Osteoblast (primary cell): ENCODE results near the gene VEZF1. TPM values are rescaled to one million over a fixed set of nuclear protein-coding genes. Genes with fewer than 3 reads are reported as not detected.

Experiments used
- DNase-seq: peaks from one replicate; pipeline ENCODE4 v3.0.0; 2011; ENCODE audit warnings: low spot score, mixed read lengths; ENCODE audit not compliant: insufficient read length; ENCODE audit errors: missing footprints
- H2AFZ ChIP-seq: 2 replicates; pipeline ENCODE4 v1.6.0; 2011; ENCODE audit warnings: mild to moderate bottlenecking, low read length
- H3K27ac ChIP-seq: 2 replicates; pipeline ENCODE4 v1.5.1; 2011; ENCODE audit warnings: mild to moderate bottlenecking, low read depth, low read length, moderate library complexity
- H3K27me3 ChIP-seq: 2 replicates; pipeline ENCODE4 v1.6.0; 2012; ENCODE audit warnings: mild to moderate bottlenecking, control low read depth, inconsistent platforms, low read length, moderate library complexity; ENCODE audit not compliant: insufficient read depth
- H3K36me3 ChIP-seq: 2 replicates; pipeline ENCODE4 v1.5.1; 2011; ENCODE audit warnings: mild to moderate bottlenecking, low read length, control low read depth, moderate library complexity; ENCODE audit not compliant: insufficient read depth
- H3K4me1 ChIP-seq: 2 replicates; pipeline ENCODE4 v1.5.1; 2011; ENCODE audit warnings: mild to moderate bottlenecking, low read length, control low read depth, moderate library complexity; ENCODE audit not compliant: insufficient read depth
- H3K4me2 ChIP-seq: 2 replicates; pipeline ENCODE4 v1.6.0; 2011; ENCODE audit warnings: mild to moderate bottlenecking, low read length; ENCODE audit not compliant: insufficient read depth
- H3K4me3 ChIP-seq: fragments of 200-600 bp; sonication (generic); 3 replicates; pipeline ENCODE4 v1.5.1; 2012; ENCODE audit warnings: mild to moderate bottlenecking, low read length, inconsistent platforms; ENCODE audit not compliant: insufficient read depth
- H3K79me2 ChIP-seq: 2 replicates; pipeline ENCODE4 v1.6.0; 2012; ENCODE audit warnings: mild to moderate bottlenecking, low read length, control low read depth, inconsistent platforms; ENCODE audit not compliant: insufficient read depth
- H3K9me3 ChIP-seq: 2 replicates; pipeline ENCODE4 v1.5.1; 2011; ENCODE audit warnings: low read depth, low read length, control low read depth
- H4K20me1 ChIP-seq: 2 replicates; pipeline ENCODE4 v1.6.0; 2012; ENCODE audit warnings: mild to moderate bottlenecking, low read length, control low read depth; ENCODE audit not compliant: insufficient read depth
- CTCF ChIP-seq: IDR thresholded peaks from 2 replicates; pipeline ENCODE4 v1.5.1; 2011; ENCODE audit warnings: mild to moderate bottlenecking, low read depth, low read length, moderate library complexity; ENCODE audit errors: extremely low read depth
- total RNA-seq: library from RNA; depleted of rRNA; stranded (reverse); fragments of >200 nt; gene quantifications from 2 replicates; pipeline ENCODE4 v1.2.3, GENCODE V29; 2012

The VEZF1 gene
- total RNA-seq, 1 donor: 58.6 TPM

DNA sequence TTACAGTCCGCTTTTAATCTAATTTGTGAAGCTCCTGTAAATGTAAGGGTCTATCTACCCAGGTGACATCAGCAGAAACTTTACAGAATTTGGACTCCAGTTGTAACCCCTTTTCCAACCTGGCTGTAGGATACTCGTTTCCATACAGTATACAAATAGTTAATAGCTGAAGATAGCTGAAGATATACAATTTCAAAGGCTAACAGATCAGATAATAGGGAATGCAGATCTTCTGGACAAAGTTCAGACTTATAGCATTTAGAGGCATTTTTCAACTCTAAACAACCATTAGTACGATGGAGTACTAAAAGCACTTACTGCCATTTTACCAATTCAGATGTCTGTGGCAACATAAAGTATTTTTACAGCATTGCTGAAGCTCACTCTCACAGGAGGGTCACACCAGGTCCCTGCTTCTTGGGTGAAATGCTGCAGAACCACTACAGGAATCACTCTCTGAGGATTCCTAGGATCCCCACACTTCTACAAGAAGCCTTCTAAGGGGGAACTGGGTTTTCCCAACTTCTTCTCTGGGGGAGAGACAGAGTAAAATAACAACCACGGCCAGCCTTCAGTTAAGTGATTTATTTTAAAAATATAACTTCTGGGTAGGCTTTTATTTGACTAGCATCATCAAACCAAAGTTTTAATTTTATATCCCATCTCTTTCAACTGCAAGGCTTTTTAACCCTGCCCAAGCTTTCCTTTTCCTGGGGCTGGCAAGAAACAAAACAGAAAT lies 2.9 kb downstream of the VEZF1 start:
- Histone ChIP-seq H3K4me3 (peak overlapping the region; percentile 28), H4K20me1 (peaks cover 34% of the 10 kb centered on the region), H3K27ac (peak overlapping the region; percentile 93), H3K4me1 (peaks cover 51% of the 10 kb centered on the region), H3K4me2 (peak overlapping the region; percentile 90), H2AFZ (no peak overlapping the region), H3K27me3 (no peaks in the 10 kb centered on the region), H3K36me3 (peaks cover 32% of the 10 kb centered on the region), H3K9me3 (no peaks in the 10 kb centered on the region), H3K79me2 (peaks cover 64% of the 10 kb centered on the region)
- TF ChIP-seq CTCF: no peak
- no peak for DNase-seq

DNA sequence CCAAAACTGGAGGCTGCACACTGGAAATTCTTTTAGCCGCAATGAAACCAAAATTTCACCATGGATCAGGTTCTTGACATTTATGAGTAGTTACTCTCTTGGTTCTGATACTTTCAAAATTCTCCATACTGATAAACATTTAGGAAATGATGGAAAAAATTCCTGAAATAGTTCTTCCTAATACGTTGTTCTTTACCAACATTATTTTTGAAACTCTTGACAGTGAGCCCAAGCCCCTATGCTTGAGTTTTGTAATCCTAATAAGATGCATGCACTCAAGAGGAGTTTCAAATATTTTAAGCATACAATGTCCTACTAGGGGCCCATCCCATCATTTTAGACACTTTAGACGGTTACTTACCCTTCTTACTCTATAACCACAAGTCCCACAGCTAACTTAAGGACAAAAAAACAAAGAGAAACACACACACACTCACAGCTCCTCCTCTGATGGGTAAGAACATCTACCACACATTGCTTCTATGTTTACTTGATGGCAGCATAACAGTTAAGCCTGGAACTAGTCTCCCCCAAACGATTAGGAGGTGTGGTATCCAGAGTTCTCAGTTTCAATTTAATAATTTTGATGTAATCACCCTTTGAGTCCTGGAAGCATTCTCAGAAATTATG lies 3.7 kb downstream of the VEZF1 start:
- Histone ChIP-seq H3K4me2 (peak overlapping the region; percentile 90), H3K4me3 (no peak overlapping the region), H3K27ac (peak overlapping the region; percentile 93), H3K4me1 (peaks cover 46% of the 10 kb centered on the region), H3K9me3 (no peaks in the 10 kb centered on the region), H3K36me3 (peaks cover 39% of the 10 kb centered on the region), H2AFZ (no peak overlapping the region), H4K20me1 (peaks cover 34% of the 10 kb centered on the region), H3K79me2 (peaks cover 67% of the 10 kb centered on the region), H3K27me3 (no peaks in the 10 kb centered on the region)
- TF ChIP-seq CTCF: no peak
- no peak for DNase-seq

- Histone ChIP-seq H3K4me1 (peaks cover 37% of the 10 kb centered on the region), H4K20me1 (peaks cover 34% of the 10 kb centered on the region), H3K4me2 (no peak overlapping the region), H2AFZ (no peak overlapping the region), H3K4me3 (no peak overlapping the region), H3K27ac (peak overlapping the region; percentile 25), H3K79me2 (peaks cover 73% of the 10 kb centered on the region), H3K9me3 (no peaks in the 10 kb centered on the region), H3K27me3 (no peaks in the 10 kb centered on the region), H3K36me3 (peaks cover 48% of the 10 kb centered on the region)
- no peak for DNase-seq
- TF ChIP-seq CTCF: no peak
Observed at GRCh38 chr17:57983446-57983845, 4.6 kb downstream of the VEZF1 start.

GRCh38 chr17:57982452-57983170 lies 5.4 kb downstream of the VEZF1 start:
- peaks cover 34% of the 10 kb centered on the region for H4K20me1 ChIP-seq
- peaks cover 51% of the 10 kb centered on the region for H3K36me3 ChIP-seq
- no peak overlapping the region for H3K4me3 ChIP-seq
- H2AFZ ChIP-seq: no peak overlapping the region
- H3K4me2 ChIP-seq: no peak overlapping the region
- no peaks in the 10 kb centered on the region for H3K9me3 ChIP-seq
- H3K4me1 ChIP-seq: peaks cover 37% of the 10 kb centered on the region
- H3K79me2 ChIP-seq: peaks cover 74% of the 10 kb centered on the region
- no peaks in the 10 kb centered on the region for H3K27me3 ChIP-seq
- no peak for TF ChIP-seq CTCF
- no peak overlapping the region for H3K27ac ChIP-seq
- DNase-seq: no peak
